CD4-positive, alpha-beta T cell treated with Interleukin-17A for 1 hour (primary cell): ENCODE results near the gene HCN2.
A peak's percentile ranks its signal among the peaks of the same experiment; 100 is the strongest.

Experiments
- DNase-seq: peaks from one replicate; pipeline ENCODE4 v3.0.0-alpha.2; 2020

HCN2 gene

GRCh38 chr19:658916-659839 lies 69.5 kb downstream of the HCN2 start:
- DNase-seq = peak; percentile 76

GRCh38 chr19:660793-661426 lies 71.2 kb downstream of the HCN2 start:
- DNase-seq = no peak

- peak; percentile 79 for DNase-seq
These were observed 71.9 kb downstream of the HCN2 start for GRCh38 chr19:661427-662196.

- DNase-seq = peak; percentile 78
These were observed 72.7 kb downstream of the HCN2 start for GRCh38 chr19:662207-662961.

GRCh38 chr19:662962-663681 lies 73.4 kb downstream of the HCN2 start, which contains the start of gene RNF126:
Gene RNF126 (minus strand): TSS chr19:663214. CDS start chr19:663121, 93 bp downstream.
- peak; percentile 95 for DNase-seq

GRCh38 chr19:663682-664117 lies 74.0 kb downstream of the HCN2 start:
- no peak for DNase-seq

- DNase-seq = peak; percentile 87
These were observed 75.3 kb downstream of the HCN2 start for GRCh38 chr19:664913-665443.
